Skeletal muscle satellite cell (primary cell): Measurements from ENCODE around the gene CDYL2.
A peak's percentile ranks its signal among the peaks of the same experiment; 100 is the strongest.

Experiments used
- H3K27me3 ChIP-seq: 2 replicates; pipeline ENCODE4 v1.7.0; 2013; ENCODE audit warnings: low read length; ENCODE audit not compliant: control insufficient read depth, insufficient read depth
- H3K36me3 ChIP-seq: 2 replicates; pipeline ENCODE4 v1.7.0; 2013; ENCODE audit warnings: mild to moderate bottlenecking, control low read depth, low read length; ENCODE audit not compliant: insufficient read depth
- H3K4me1 ChIP-seq: 2 replicates; pipeline ENCODE4 v1.7.0; 2013; ENCODE audit warnings: low read length; ENCODE audit not compliant: control insufficient read depth, insufficient read depth
- H3K4me2 ChIP-seq: 2 replicates; pipeline ENCODE4 v1.7.0; 2013; ENCODE audit warnings: mild to moderate bottlenecking, low read length
- H3K4me3 ChIP-seq: 2 replicates; pipeline ENCODE4 v1.7.0; 2013; ENCODE audit warnings: low read length
- H3K9ac ChIP-seq: 2 replicates; pipeline ENCODE4 v1.7.0; 2013; ENCODE audit warnings: mild to moderate bottlenecking, low read depth, low read length, moderate library complexity
- H3K9me3 ChIP-seq: replicated peaks from 2 replicates; pipeline ENCODE4 v1.7.0; 2013; ENCODE audit warnings: mild to moderate bottlenecking, control low read depth, low read length

Gene CDYL2

GRCh38 chr16:80583466-80583865, 220.9 kb downstream of the CDYL2 start:
- H3K9me3 ChIP-seq: no peaks in the 10 kb centered on the region
- no peaks in the 10 kb centered on the region for H3K27me3 ChIP-seq
- no peak overlapping the region for H3K4me3 ChIP-seq
- peaks cover 12% of the 10 kb centered on the region for H3K4me1 ChIP-seq
- no peaks in the 10 kb centered on the region for H3K36me3 ChIP-seq
- no peak overlapping the region for H3K9ac ChIP-seq
- peak overlapping the region; percentile 24 for H3K4me2 ChIP-seq

- H3K9me3 ChIP-seq: no peaks in the 10 kb centered on the region
- no peak overlapping the region for H3K4me2 ChIP-seq
- H3K9ac ChIP-seq: no peak overlapping the region
- H3K4me1 ChIP-seq: peaks cover 12% of the 10 kb centered on the region
- H3K27me3 ChIP-seq: no peaks in the 10 kb centered on the region
- no peak overlapping the region for H3K4me3 ChIP-seq
- H3K36me3 ChIP-seq: no peaks in the 10 kb centered on the region
These were observed 224.1 kb downstream of the CDYL2 start for GRCh38 chr16:80580109-80580832.

- no peaks in the 10 kb centered on the region for H3K36me3 ChIP-seq
- H3K9me3 ChIP-seq: no peaks in the 10 kb centered on the region
- no peaks in the 10 kb centered on the region for H3K4me1 ChIP-seq
- H3K9ac ChIP-seq: no peak overlapping the region
- H3K4me3 ChIP-seq: no peak overlapping the region
- H3K4me2 ChIP-seq: no peak overlapping the region
- peaks cover under 1% of the 10 kb centered on the region for H3K27me3 ChIP-seq
These were observed 226.7 kb downstream of the CDYL2 start for GRCh38 chr16:80577485-80578280.

- Histone ChIP-seq H3K4me1 (no peaks in the 10 kb centered on the region), H3K9me3 (no peaks in the 10 kb centered on the region), H3K9ac (no peak overlapping the region), H3K27me3 (peaks cover 8% of the 10 kb centered on the region), H3K4me2 (no peak overlapping the region), H3K4me3 (no peak overlapping the region), H3K36me3 (no peaks in the 10 kb centered on the region)
These were observed 228.0 kb downstream of the CDYL2 start for GRCh38 chr16:80576343-80576912.

GRCh38 chr16:80573700-80574120, 230.7 kb downstream of the CDYL2 start:
- H3K4me1 ChIP-seq: peaks cover 13% of the 10 kb centered on the region
- peaks cover 8% of the 10 kb centered on the region for H3K27me3 ChIP-seq
- no peaks in the 10 kb centered on the region for H3K9me3 ChIP-seq
- H3K9ac ChIP-seq: no peak overlapping the region
- no peak overlapping the region for H3K4me2 ChIP-seq
- no peaks in the 10 kb centered on the region for H3K36me3 ChIP-seq
- H3K4me3 ChIP-seq: no peak overlapping the region

- H3K4me3 ChIP-seq: no peak overlapping the region
- no peak overlapping the region for H3K4me2 ChIP-seq
- H3K9ac ChIP-seq: no peak overlapping the region
- no peaks in the 10 kb centered on the region for H3K9me3 ChIP-seq
- H3K36me3 ChIP-seq: no peaks in the 10 kb centered on the region
- H3K4me1 ChIP-seq: peaks cover 13% of the 10 kb centered on the region
- peaks cover 11% of the 10 kb centered on the region for H3K27me3 ChIP-seq
These were observed 234.3 kb downstream of the CDYL2 start for GRCh38 chr16:80570106-80570478.

GRCh38 chr16:80569440-80570105, 234.8 kb downstream of the CDYL2 start:
- no peak overlapping the region for H3K9ac ChIP-seq
- H3K4me1 ChIP-seq: peaks cover 13% of the 10 kb centered on the region
- no peaks in the 10 kb centered on the region for H3K9me3 ChIP-seq
- no peak overlapping the region for H3K4me2 ChIP-seq
- no peaks in the 10 kb centered on the region for H3K36me3 ChIP-seq
- peaks cover 14% of the 10 kb centered on the region for H3K27me3 ChIP-seq
- H3K4me3 ChIP-seq: no peak overlapping the region

GRCh38 chr16:80564394-80564793, 240.0 kb downstream of the CDYL2 start:
- no peak overlapping the region for H3K4me3 ChIP-seq
- H3K36me3 ChIP-seq: no peaks in the 10 kb centered on the region
- H3K27me3 ChIP-seq: peaks cover 32% of the 10 kb centered on the region
- no peak overlapping the region for H3K4me2 ChIP-seq
- no peaks in the 10 kb centered on the region for H3K9me3 ChIP-seq
- H3K4me1 ChIP-seq: peaks cover 4% of the 10 kb centered on the region
- no peak overlapping the region for H3K9ac ChIP-seq

- no peak overlapping the region for H3K4me2 ChIP-seq
- H3K4me1 ChIP-seq: no peaks in the 10 kb centered on the region
- H3K36me3 ChIP-seq: no peaks in the 10 kb centered on the region
- H3K27me3 ChIP-seq: peaks cover 32% of the 10 kb centered on the region
- H3K9ac ChIP-seq: no peak overlapping the region
- no peak overlapping the region for H3K4me3 ChIP-seq
- H3K9me3 ChIP-seq: no peaks in the 10 kb centered on the region
These were observed 241.3 kb downstream of the CDYL2 start for GRCh38 chr16:80563066-80563465.

- Histone ChIP-seq H3K36me3 (no peaks in the 10 kb centered on the region), H3K4me2 (no peak overlapping the region), H3K27me3 (peaks cover 26% of the 10 kb centered on the region), H3K9me3 (no peaks in the 10 kb centered on the region), H3K4me3 (no peak overlapping the region), H3K9ac (no peak overlapping the region), H3K4me1 (no peaks in the 10 kb centered on the region)
These were observed 245.0 kb downstream of the CDYL2 start for GRCh38 chr16:80559369-80559768.

- H3K9me3 ChIP-seq: no peaks in the 10 kb centered on the region
- H3K4me3 ChIP-seq: no peak overlapping the region
- no peak overlapping the region for H3K4me2 ChIP-seq
- no peaks in the 10 kb centered on the region for H3K36me3 ChIP-seq
- no peak overlapping the region for H3K9ac ChIP-seq
- H3K4me1 ChIP-seq: no peaks in the 10 kb centered on the region
- peaks cover 29% of the 10 kb centered on the region for H3K27me3 ChIP-seq
These were observed 247.4 kb downstream of the CDYL2 start for GRCh38 chr16:80557037-80557436.
